T-cell (primary cell): ENCODE measurements around the gene MRPL54. TPM values are rescaled to one million over a fixed set of nuclear protein-coding genes. Genes with fewer than 3 reads are reported as not detected.
"Not testable (repeated sequence)": the region's sequence is repeated elsewhere in the genome, so short reads cannot be mapped to it uniquely, and the experiment has no call there.

Source experiments
- ATAC-seq, 4 experiments: fragments of 200-7000 bp in 3 of 4; fragments of 150-1000 bp in 1 of 4; cut with Tn5 transposase; replicated peaks in 1 of 4; 1 replicate in 3 of 4; 2 replicates in 1 of 4; pipeline ENCODE4 v1.10.0; 2021; ENCODE audit warnings: moderate library complexity in 3 of 4, mild to moderate bottlenecking in 2 of 4, moderate number of reproducible peaks in 1 of 4
- CTCF ChIA-PET, 2 donors: fragments of 300-600 bp; sonication (Branson Sonifier 250); formaldehyde crosslinking; loops; one replicate each; lab custom pipeline; 2022; ENCODE audit warnings: antibody characterized with exemption in 2 of 2; lab: Charles Lee
- POLR2A ChIA-PET, 2 donors: fragments of 300-600 bp; sonication (Branson Sonifier 250); formaldehyde crosslinking; loops; one replicate each; lab custom pipeline; 2022; ENCODE audit warnings: antibody characterized with exemption in 2 of 2; lab: Charles Lee
- DNase-seq, 35 experiments: peaks; one replicate each; pipeline versions ENCODE4 v3.0.0 to v3.0.0-alpha.2; 2013 to 2023
- H3K27ac ChIP-seq: one replicate; pipeline ENCODE4 v1.5.1; 2013; ENCODE audit warnings: low read length
- H3K27me3 ChIP-seq, 2 experiments: replicated peaks in 1 of 2; 1 replicate in 1 of 2; 2 replicates in 1 of 2; pipeline versions ENCODE4 v1.6.1 to v1.7.0; 2013; ENCODE audit warnings: low read length in 1 of 2, mixed read lengths in 1 of 2; ENCODE audit not compliant: control insufficient read depth in 2 of 2, insufficient read depth in 2 of 2; ENCODE audit errors: extremely low read depth in 1 of 2
- H3K36me3 ChIP-seq, 2 donors: 1 replicate in 1 of 2; 2 replicates in 1 of 2; pipeline versions ENCODE4 v1.6.1 to v1.7.0; 2013; ENCODE audit warnings: low read length in 1 of 2; ENCODE audit not compliant: control insufficient read depth in 2 of 2, insufficient read depth in 1 of 2; ENCODE audit errors: extremely low read depth in 1 of 2
- H3K4me1 ChIP-seq, 2 experiments: 1 replicate in 1 of 2; 2 replicates in 1 of 2; pipeline versions ENCODE4 v1.6.1 to v1.7.0; 2013; ENCODE audit warnings: low read length in 2 of 2, mixed read lengths in 1 of 2; ENCODE audit not compliant: insufficient read depth in 2 of 2, control insufficient read depth in 1 of 2; ENCODE audit errors: extremely low read depth in 1 of 2
- H3K4me3 ChIP-seq, 2 donors: 1 replicate in 1 of 2; 2 replicates in 1 of 2; pipeline versions ENCODE4 v1.5.1 to v1.7.0; 2013; ENCODE audit warnings: mild to moderate bottlenecking in 2 of 2, low read length in 1 of 2, moderate library complexity in 1 of 2; ENCODE audit not compliant: control insufficient read depth in 1 of 2; ENCODE audit errors: extremely low read depth in 1 of 2
- H3K9me3 ChIP-seq: 2 replicates; pipeline ENCODE4 v1.7.0; 2013
- H3K27ac Mint-ChIP-seq, 2 donors: one replicate each; pipeline ENCODE4 v1.8.0; 2020 to 2021; ENCODE audit warnings: mild to moderate bottlenecking in 2 of 2, mixed read lengths in 2 of 2
- H3K27me3 Mint-ChIP-seq, 2 donors: one replicate each; pipeline ENCODE4 v1.8.0; 2021 to 2022; ENCODE audit warnings: mixed read lengths in 2 of 2
- H3K36me3 Mint-ChIP-seq: one replicate; pipeline ENCODE4 v1.8.0; 2021; ENCODE audit warnings: mixed read lengths
- H3K4me1 Mint-ChIP-seq, 3 donors: one replicate each; pipeline ENCODE4 v1.8.0; 2020 to 2022; ENCODE audit warnings: mixed read lengths in 3 of 3, mild to moderate bottlenecking in 1 of 3
- H3K4me3 Mint-ChIP-seq, 3 donors: one replicate each; pipeline ENCODE4 v1.8.0; 2020 to 2022; ENCODE audit warnings: mild to moderate bottlenecking in 3 of 3, mixed read lengths in 3 of 3, moderate library complexity in 3 of 3
- H3K9me3 Mint-ChIP-seq, 3 donors: one replicate each; pipeline ENCODE4 v1.8.0; 2020 to 2022; ENCODE audit warnings: mixed read lengths in 3 of 3
- WGBS: methylation state at CpG from one replicate; pipeline ENCODE4 v1.1.5; 2013; ENCODE audit warnings: missing lambda C conversion rate; ENCODE audit not compliant: insufficient coverage; 5-methylcytosine and 5-hydroxymethylcytosine counted together
- total RNA-seq, 35 experiments: library from RNA in 6 of 35; stranded (reverse) in 6 of 35; fragments of 120-200 nt in 1 of 35; gene quantifications; one replicate each; pipeline versions ENCODE4 v1.2.1 to v1.2.4 and lab custom pipeline; 2013 to 2026

Gene MRPL54
- total RNA-seq, 5 donors from 2014 or later (not counting 1 experiment from before 2014, with no cell fraction given), result 46.9 to 77.8 (median 52.2) TPM

DNA sequence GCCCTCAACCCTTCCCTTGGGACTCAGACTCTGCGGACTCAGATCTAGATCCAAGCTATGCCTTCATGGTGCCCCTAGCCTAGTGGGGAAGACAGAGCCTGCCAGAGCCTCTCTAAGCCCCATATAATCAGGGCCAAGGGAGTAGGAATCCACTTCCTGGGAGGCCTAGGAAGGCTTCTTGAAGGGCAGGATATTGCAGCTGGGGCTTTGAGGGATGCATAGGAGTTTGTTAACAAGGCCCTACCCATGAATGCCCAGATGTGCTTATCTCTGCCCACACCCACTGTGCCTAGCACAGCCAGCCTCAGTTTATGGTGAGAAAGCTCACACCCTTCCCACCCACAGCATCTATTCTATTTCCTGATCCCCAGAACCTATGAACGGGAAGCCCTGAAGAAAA is 12.3 kb upstream of the MRPL54 start:
- no peak for DNase-seq
- ChIA-PET CTCF (no interaction called here), POLR2A (no interaction called here)
- Mint-ChIP-seq H3K36me3 (peaks cover 21% of the 10 kb centered on the region), H3K4me3 (no peak overlapping the region), H3K9me3 (no peaks in the 10 kb centered on the region), H3K27me3 (no peaks in the 10 kb centered on the region), H3K27ac (no peak overlapping the region), H3K4me1 (peaks cover 7 to 8% (median 7%) of the 10 kb centered on the region in 3 donors)
- WGBS, result 75% methylated on average over 1 of the region's 2 CpGs
- Histone ChIP-seq H3K27me3 (no peaks in the 10 kb centered on the region), H3K27ac (no peak overlapping the region), H3K9me3 (no peaks in the 10 kb centered on the region), H3K4me3 (no peak overlapping the region), H3K36me3 (peaks cover 12 to 39% of the 10 kb centered on the region in 2 donors), H3K4me1 (peaks cover 0 to 5% of the 10 kb centered on the region in 2 experiments)
- ATAC-seq, result no peak

DNA sequence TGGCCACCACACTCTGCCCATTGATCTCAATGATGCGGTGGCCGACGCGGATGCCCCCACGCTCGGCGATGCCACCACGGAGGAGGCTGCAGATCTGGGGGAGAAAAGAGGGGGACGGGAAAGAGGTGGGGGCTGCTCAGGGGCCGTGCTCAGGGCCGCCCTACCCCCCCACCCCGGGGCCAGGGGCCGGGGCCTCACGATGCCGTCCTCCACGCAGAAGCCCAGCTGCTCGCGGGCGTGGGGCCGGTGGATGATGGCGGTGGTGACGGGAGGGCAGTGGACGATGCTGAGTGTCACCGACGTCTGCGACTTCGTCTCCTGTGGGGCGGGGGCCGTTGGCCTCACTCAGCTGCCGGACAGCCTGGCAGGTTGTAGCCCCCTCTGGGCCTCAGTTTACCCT is 11.2 kb upstream of the MRPL54 start:
- no peak overlapping the region for H3K27ac Mint-ChIP-seq
- H3K36me3 ChIP-seq, result peaks cover 12 to 39% of the 10 kb centered on the region in 2 donors
- no peaks in the 10 kb centered on the region for H3K27me3 Mint-ChIP-seq
- H3K27me3 ChIP-seq, result no peaks in the 10 kb centered on the region
- H3K27ac ChIP-seq, result no peak overlapping the region
- ATAC-seq (no peak), DNase-seq (no peak)
- H3K4me3 Mint-ChIP-seq, result no peak overlapping the region
- no peaks in the 10 kb centered on the region for H3K9me3 Mint-ChIP-seq
- WGBS, result over 99% methylated on average over 20 of the region's 30 CpGs
- ChIA-PET POLR2A (no interaction called here), CTCF (interaction anchor here in 1 of 2 donors (0.6 kb wide), 1 partner anchor 1619 kb away, joined by 11 read pairs; no protein-coding TSS in a partner anchor)
- no peaks in the 10 kb centered on the region for H3K9me3 ChIP-seq
- H3K4me1 Mint-ChIP-seq, result peaks cover 13 to 15% (median 13%) of the 10 kb centered on the region in 3 donors
- peaks cover 0 to 5% of the 10 kb centered on the region in 2 experiments for H3K4me1 ChIP-seq
- H3K4me3 ChIP-seq, result no peak overlapping the region
- H3K36me3 Mint-ChIP-seq, result peaks cover 21% of the 10 kb centered on the region

DNA sequence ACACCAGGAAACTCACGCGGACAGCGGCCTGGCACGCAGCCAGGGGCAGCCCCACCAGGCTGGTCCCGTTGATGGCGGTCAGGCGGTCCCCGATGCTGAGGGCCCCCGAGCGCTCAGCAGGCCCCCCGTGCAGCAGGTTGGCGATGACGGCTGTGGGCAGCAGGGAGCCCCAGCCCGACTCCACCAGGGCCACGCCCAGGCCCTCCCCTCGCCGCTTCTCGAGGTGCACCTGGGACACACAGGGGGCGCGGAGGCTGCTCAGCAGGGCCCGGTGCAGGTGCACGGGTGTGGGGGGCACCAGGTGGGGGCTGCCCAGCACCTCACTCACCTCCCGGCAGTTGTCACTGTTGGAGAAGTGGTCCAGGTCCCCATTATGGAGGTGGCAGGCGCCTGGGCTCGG is 10.0 kb upstream of the MRPL54 start:
- no peaks in the 10 kb centered on the region for H3K27me3 ChIP-seq
- ChIA-PET CTCF (no interaction called here), POLR2A (no interaction called here)
- no peak overlapping the region for H3K4me3 Mint-ChIP-seq
- ATAC-seq (no peak), DNase-seq (no peak)
- H3K4me1 Mint-ChIP-seq, result peaks cover 19 to 24% (median 20%) of the 10 kb centered on the region in 3 donors
- no peaks in the 10 kb centered on the region for H3K27me3 Mint-ChIP-seq
- no peak overlapping the region for H3K4me3 ChIP-seq
- H3K9me3 Mint-ChIP-seq, result no peaks in the 10 kb centered on the region
- H3K9me3 ChIP-seq, result no peaks in the 10 kb centered on the region
- H3K27ac ChIP-seq, result no peak overlapping the region
- peaks cover 12 to 47% of the 10 kb centered on the region in 2 donors for H3K36me3 ChIP-seq
- 92% methylated on average over 18 of the region's 25 CpGs for WGBS
- H3K27ac Mint-ChIP-seq, result no peak overlapping the region
- peaks cover 26% of the 10 kb centered on the region for H3K36me3 Mint-ChIP-seq
- peaks cover 0 to 9% of the 10 kb centered on the region in 2 experiments for H3K4me1 ChIP-seq

DNA sequence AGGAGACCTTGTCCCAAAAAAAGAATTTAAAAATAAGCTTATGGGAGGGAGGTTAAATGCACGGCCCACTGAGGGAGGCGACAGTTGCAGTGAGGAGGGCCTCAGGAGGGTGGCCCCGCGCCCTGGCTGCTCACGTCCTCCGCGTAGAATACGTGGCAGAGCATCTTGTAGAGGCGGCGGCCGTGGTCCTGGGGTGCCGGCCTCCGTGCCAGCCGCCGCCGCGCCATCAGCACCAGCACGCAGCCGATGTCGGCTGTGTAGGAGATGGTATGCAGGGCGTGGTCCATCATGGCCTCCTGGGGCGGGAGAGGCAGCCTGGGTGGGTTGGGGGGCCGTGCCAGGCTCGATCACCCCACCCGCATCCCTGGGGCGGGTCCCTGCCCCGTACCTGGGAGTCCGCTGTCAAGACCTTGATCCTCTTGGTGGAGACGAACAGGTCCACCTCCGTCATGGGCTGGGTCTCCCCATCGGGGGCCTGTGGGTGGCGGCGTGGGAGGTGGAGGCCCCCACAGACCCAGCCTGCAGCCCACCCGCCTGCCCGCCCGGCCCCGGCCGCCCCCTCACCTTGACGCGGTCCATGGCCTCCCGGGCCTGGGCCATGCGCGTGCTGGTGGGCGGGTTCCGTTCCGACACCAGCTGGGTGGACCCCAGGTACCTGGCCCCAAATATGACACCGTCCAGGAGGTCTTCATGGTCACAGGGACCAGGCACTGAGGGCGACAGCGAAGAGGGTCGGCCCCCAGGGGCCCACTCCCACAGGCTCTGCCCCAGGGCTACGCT is 8.7 kb upstream of the MRPL54 start:
- Histone ChIP-seq H3K27ac (no peak overlapping the region), H3K27me3 (no peaks in the 10 kb centered on the region), H3K36me3 (peaks cover 24 to 53% of the 10 kb centered on the region in 2 donors), H3K4me1 (peaks cover 0 to 18% of the 10 kb centered on the region in 2 experiments), H3K9me3 (no peaks in the 10 kb centered on the region), H3K4me3 (no peak overlapping the region)
- Mint-ChIP-seq H3K4me1 (peaks cover 19 to 31% (median 27%) of the 10 kb centered on the region in 3 donors), H3K27ac (no peak overlapping the region), H3K36me3 (peaks cover 26% of the 10 kb centered on the region), H3K4me3 (no peak overlapping the region), H3K9me3 (no peaks in the 10 kb centered on the region), H3K27me3 (no peaks in the 10 kb centered on the region)
- ChIA-PET POLR2A (no interaction called here), CTCF (no interaction called here)
- DNase-seq, result no peak
- 97% methylated on average over 41 of the region's 51 CpGs for WGBS
- ATAC-seq, result no peak

DNA sequence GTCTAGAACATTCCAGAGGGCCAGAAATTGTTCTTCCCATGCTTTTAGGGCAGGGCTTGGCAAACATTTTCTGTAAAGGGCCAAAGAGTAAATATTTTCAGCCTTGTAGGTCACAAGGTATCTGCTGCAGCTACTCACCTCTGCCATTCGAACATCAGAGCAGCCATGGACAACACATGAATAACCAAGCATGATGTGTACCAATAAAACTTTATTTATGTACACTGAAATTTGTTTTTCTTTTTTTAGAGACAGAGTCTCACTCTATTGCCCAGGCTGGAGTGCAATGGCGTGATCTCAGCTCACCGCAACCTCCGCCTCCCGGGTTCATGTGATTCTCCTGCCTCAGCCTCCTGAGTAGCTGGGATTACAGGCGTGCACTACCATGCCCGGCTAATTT is 4.8 kb upstream of the MRPL54 start:
- H3K4me3 Mint-ChIP-seq, POLR2A ChIA-PET, CTCF ChIA-PET, H3K9me3 Mint-ChIP-seq, DNase-seq, H3K27ac ChIP-seq, H3K4me3 ChIP-seq, H3K27ac Mint-ChIP-seq, H3K9me3 ChIP-seq, H3K27me3 Mint-ChIP-seq, ATAC-seq, H3K27me3 ChIP-seq: not testable (repeated sequence)
- H3K4me1 Mint-ChIP-seq, result peaks cover 48 to 65% (median 58%) of the 10 kb centered on the region in 3 donors
- H3K4me1 ChIP-seq, result peaks cover 11 to 50% of the 10 kb centered on the region in 2 experiments
- peaks cover 17 to 32% of the 10 kb centered on the region in 2 donors for H3K36me3 ChIP-seq
- H3K36me3 Mint-ChIP-seq, result peaks cover 11% of the 10 kb centered on the region
- WGBS, result 100% methylated on average over 3 of the region's 7 CpGs

DNA sequence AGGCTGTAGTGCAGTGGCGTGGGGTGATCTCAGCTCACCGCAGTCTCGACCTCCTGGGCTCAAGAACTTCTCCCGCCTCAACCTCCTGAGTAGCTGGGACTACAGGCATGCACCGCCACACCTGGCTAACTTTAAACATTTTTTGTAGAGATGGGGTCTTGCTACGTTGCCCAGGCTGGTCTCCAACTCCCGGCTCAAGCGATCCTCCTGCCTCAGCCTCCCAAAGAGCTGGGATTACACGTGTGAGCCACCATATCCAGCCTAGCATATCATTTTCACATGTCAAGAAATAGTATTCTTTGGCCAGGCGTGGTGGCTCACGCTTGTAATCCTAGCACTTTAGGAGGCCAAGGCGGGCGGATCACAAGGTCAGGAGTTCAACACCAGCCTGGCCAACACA is 4.2 kb upstream of the MRPL54 start:
- DNase-seq, H3K4me3 ChIP-seq, H3K9me3 ChIP-seq, H3K27ac Mint-ChIP-seq, ATAC-seq, H3K27me3 ChIP-seq, H3K27me3 Mint-ChIP-seq, H3K36me3 Mint-ChIP-seq, H3K27ac ChIP-seq, H3K9me3 Mint-ChIP-seq, POLR2A ChIA-PET, CTCF ChIA-PET: not testable (repeated sequence)
- Mint-ChIP-seq H3K4me1 (peaks cover 53 to 71% (median 64%) of the 10 kb centered on the region in 3 donors), H3K4me3 (peak overlapping the region in 1 of 3 donors; percentile 98)
- WGBS, result 90% methylated on average over 7 of the region's 13 CpGs
- Histone ChIP-seq H3K4me1 (peaks cover 14 to 55% of the 10 kb centered on the region in 2 experiments), H3K36me3 (peaks cover 17 to 28% of the 10 kb centered on the region in 2 donors)
